Dermis lymphatic vessel endothelial cell (primary cell): Measurements from ENCODE around the gene SAA2. TPM values are rescaled to one million over a fixed set of nuclear protein-coding genes. Genes with fewer than 3 reads are reported as not detected.

ENCODE experiments used
- total RNA-seq: library from RNA; depleted of rRNA; stranded (reverse); fragments of >200 nt; gene quantifications from 2 replicates; pipeline ENCODE4 v1.2.1, GENCODE V29; 2014

The SAA2 gene
- not detected in 2 replicates for total RNA-seq

GRCh38 chr11:18248561-18248960 lies at the start of gene SAA2:
Gene SAA2 (minus strand): TSS chr11:18248668. CDS start chr11:18248011, 657 bp downstream.

GRCh38 chr11:18265949-18266348 lies 17.5 kb upstream of the SAA2 start, which contains the start of gene SAA1:
Gene SAA1 (plus strand): TSS chr11:18266264. CDS start chr11:18266888, 624 bp downstream.

GRCh38 chr11:18236664-18237356 lies 11.7 kb downstream of the SAA2 start, which contains the start of gene SAA4:
Gene SAA4 (minus strand): TSS chr11:18236802. CDS start chr11:18235926, 876 bp downstream.

Other genes starting within 250 kb of the SAA2 start
- 18.5 and 24.5 TPM in 2 replicates for gene SERGEF, start 235.6 kb downstream of the SAA2 start, total RNA-seq
- under 0.01 TPM in 2 replicates for gene TPH1, start 202.4 kb downstream of the SAA2 start, total RNA-seq
- gene SAAL1, start 142.6 kb downstream of the SAA2 start, total RNA-seq: 11.4 and 16.5 TPM in 2 replicates
- 0.33 and 0.52 TPM in 2 replicates for gene MRGPRX3, start 116.1 kb downstream of the SAA2 start, total RNA-seq
- 0.69 and 0.87 TPM in 2 replicates for gene MRGPRX4, start 75.8 kb downstream of the SAA2 start, total RNA-seq
- gene SAA4, start 11.9 kb downstream of the SAA2 start, total RNA-seq: not detected in 2 replicates
- gene SAA1, start 17.6 kb upstream of the SAA2 start, total RNA-seq: not detected in 2 replicates
- 18.5 and 27.5 TPM in 2 replicates for gene HPS5, start 73.5 kb upstream of the SAA2 start, total RNA-seq
- gene GTF2H1, start 73.9 kb upstream of the SAA2 start, total RNA-seq: 50.9 and 71.1 TPM in 2 replicates
- gene LDHA, start 145.9 kb upstream of the SAA2 start, total RNA-seq: 171 and 184 TPM in 2 replicates
- not detected in 2 replicates for gene LDHC, start 163.7 kb upstream of the SAA2 start, total RNA-seq
- gene LDHAL6A, start 207.2 kb upstream of the SAA2 start, total RNA-seq: not detected in 2 replicates